NCI-H2107 (cell line): Measurements from ENCODE around the gene GNPTG.

Experiments
- DNase-seq: peaks from one replicate; lab custom pipeline; 2025; lab: John Stamatoyannopoulos, UW

The GNPTG gene

DNA sequence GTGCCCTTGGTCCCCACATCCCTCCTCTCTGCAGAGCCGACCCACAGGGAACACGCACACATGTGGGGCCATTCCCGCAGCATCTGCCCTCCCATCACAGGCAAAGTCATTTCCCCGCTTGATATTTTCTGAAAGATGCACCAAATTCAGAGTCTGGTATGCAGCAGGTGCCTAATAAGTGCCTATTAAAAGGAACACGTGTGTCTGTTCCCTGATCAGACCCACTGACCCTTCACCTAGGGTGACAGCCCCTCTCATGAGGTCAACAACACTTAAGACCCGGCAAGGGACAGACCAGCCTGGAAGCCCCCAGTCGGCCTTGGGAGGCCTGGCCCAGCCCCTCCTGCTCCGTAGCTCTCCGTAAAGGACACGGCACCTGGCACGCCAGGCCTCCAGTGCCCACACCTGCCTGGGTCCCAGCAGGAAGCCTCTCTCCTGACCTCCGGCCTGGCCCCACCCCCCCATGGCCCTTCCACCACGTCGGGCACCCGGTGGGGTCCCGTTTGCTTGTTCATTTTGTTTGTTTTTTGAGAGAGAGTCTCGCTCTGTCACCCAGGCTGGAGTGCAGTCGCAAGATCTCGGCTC is 42.7 kb downstream of the GNPTG start:
- no peak for DNase-seq

DNA sequence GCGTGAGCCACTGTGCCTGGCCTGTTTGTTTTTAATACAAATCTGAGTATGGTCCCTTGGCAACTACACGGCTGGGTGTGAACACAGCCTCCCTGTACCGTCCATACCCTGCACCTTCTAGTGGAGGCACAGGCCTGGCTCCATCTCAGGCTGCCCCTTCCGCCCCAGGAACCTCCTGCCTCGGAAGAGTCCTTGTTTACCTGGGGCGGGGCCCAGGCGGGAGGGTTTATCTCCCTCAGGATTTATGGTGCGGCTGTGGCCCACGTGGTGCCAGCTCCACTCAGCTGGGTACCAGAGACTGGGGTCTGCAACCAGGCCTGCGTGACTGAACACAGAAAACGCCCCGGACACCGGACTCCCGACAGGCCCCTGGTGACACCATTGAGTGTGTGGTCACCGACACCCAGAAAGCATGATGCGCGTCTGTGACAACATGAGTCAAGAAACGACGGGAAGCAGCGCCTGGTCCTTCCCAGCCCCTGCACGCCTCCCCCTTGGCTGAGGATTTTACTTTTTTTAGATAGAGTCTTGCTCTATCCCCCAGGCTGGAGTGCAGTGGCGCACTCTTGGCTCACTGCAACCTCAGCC is 43.8 kb downstream of the GNPTG start:
- DNase-seq = no peak

DNA sequence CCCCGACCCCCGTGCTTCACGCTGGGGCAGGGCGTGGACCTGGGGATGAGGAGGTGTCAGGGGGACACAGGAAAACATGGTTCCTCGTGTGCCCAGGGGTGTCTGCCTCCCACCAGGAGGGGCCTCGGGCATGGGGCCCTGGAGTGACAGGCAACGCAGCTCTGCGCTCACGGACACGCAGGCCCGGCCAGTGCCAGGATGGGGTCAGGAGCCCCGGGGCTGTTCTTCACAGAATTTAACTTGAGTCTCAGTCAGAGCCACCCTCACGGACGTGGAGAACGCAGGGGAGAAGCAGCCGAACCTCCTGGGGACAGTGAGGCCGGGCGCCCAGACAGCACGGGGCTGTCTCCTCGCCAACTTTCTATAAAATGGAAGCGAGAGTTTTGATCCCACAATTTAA is 46.0 kb downstream of the GNPTG start:
- DNase-seq = no peak

DNA sequence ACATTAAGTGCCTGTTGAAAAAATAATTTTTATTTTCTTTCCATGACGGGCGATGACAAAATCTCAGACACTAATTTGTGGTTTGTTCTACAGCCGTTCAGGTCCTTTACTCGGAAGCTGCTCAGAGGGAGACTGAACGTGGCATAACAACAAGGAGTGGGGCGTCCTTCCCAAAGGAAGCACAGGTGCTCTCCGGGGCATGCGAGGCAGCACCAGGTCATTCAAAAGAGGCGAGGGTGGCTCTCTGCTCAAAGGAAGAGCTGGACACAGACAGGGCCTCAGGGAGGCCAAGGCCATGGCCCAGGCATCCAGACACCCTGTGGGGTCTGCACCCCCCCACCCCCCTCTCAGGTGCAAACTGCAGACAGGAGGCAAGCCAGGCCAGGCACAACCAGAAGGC is 46.6 kb downstream of the GNPTG start:
- DNase-seq = no peak

DNA sequence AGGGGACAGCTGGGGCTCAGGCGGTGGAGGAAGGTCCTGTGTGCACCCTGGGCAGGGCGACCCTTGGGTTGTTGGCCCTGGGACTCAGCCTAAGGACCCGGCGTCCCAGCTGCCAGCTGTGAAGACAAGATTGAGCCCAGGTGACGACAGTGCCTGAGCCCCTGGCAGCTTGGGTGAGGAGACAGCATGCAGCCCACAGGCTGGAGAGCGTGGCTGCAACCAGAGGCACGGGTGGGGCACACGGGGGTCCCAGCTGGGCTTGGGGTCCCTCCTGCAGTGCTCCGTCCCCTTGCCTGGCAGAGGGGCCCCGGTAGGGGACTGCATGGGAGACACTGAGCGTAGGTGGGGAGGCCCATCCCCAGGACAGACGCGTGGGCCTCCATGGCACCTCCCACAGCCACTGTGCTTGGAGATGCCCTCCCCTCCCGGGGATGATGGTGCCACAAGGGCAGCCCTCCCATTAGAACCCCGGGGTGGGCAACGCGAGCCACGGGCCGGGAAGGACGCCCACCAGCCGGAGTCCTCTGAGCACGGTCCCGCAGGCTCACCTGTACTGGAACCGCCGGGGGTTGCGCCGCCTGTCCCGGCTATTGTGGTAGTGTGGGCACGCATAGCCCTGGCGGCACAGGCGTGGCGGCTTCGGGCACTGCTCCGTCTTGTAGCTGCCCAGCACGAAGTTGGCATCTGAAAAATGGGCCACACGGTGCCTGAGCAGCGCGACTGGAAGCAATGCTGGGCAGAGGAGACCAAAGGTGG is 47.3 kb downstream of the GNPTG start:
- DNase-seq = no peak

DNA sequence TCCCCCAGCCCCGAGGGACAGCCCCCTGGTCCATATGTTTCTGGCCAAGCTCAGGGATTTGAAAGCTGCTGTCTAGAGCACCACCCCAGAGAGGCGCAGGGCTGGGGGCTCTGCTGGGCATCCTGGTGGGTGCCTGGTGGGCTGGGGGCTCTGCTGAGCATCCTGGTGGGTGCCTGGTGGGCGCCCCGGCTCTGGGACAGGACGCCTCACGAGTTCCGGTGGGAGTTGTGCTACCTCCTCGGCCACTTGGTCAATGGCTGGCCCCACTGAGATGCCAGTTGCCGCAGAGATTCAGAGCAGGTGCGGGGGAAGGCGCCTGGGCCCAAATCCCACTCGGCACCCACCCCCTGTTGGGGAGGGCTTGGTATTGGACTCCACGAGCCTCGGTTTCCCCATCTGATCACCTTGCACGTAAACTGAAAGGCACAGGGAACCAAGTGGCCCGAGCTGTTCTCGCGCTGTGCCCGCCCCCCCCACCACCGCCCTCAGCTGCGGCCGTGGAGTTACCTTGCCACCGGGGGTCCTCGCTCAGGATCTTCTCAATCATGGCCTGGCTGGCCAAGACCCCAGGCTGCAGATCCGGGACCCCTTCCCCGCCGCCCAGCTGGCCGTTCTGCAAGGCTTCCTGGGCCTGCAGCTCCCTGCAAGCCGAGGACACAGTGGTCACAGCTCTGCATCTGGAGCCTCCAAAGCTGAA is 49.5 kb downstream of the GNPTG start:
- DNase-seq = no peak

DNA sequence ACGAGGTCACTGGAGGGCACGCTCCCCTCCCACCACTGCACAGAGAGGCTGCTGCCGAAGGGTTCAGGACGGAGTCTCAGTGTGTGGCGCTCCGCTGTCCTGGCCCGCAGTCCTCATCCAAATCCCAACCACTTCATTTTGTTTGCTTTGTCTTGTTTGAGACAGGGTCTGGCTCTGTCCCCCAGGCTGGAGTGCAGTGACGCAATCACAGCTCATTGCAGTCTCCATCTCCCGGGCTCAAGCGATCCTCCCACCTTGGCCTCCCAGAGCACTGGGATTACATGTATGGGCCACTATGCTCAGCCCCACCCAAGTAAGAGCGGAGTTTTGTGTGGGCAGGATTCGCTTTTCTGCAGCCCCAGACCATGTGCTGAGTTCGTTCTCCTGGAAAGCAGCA is 50.0 kb downstream of the GNPTG start:
- no peak for DNase-seq

DNA sequence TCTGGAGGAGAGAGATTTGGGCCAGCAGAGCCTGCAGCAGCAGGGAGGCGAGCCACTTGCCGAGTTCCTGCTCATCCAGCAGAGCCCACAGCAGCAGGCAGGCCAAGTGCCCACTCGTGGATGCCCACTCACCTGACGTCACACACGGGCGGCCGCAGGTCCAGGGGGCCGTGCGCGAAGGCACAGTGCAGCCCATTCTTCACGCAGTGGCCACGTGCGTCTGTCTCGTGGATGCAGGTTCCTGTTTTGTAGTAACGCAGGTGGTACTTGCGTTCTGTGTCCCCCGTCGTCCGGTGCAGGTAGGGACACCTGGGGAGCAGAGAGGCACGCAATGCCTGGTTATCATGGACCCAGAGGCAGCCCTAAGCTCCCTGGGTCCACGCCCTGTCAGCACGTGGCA is 51.3 kb downstream of the GNPTG start:
- DNase-seq = no peak

DNA sequence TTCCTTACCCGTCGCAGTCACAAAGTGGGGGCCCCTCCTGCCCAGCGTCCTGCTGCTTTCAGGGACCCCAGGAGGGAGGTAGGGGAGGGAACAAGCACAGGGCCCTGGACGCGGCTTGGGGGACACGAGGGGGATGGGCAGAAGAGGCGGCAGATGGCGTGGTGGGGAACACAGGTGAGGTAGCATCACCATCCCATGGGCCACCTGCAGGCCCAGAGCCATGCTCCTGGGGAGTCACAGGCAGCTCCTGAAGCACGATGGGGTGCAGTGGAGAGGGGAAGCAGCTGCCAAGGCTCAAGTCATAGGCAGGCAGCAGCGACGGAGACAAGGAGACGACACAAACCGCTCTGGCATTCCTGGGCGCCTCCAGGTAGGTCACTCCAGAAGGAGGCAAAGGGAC is 52.0 kb downstream of the GNPTG start:
- DNase-seq = no peak

DNA sequence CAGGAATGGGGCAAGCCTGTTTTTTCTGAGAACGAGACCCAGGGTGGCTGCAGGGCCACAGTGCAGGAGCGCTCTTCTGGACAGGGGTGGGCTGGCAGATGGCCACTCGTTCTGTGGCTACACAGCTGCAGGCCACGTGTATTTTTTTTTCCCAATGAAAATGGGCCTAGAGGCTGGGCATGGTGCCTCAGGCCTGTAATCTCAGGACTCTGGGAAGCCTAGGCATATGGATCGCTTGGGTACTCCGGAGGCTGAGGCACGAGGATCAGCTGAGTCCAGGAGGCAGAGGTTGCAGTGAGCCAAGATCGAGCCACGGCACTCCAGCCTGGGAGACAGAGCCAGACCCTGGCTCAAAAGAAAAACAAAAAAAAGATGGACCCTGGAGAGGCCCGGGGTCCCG is 56.0 kb downstream of the GNPTG start:
- DNase-seq = no peak

DNA sequence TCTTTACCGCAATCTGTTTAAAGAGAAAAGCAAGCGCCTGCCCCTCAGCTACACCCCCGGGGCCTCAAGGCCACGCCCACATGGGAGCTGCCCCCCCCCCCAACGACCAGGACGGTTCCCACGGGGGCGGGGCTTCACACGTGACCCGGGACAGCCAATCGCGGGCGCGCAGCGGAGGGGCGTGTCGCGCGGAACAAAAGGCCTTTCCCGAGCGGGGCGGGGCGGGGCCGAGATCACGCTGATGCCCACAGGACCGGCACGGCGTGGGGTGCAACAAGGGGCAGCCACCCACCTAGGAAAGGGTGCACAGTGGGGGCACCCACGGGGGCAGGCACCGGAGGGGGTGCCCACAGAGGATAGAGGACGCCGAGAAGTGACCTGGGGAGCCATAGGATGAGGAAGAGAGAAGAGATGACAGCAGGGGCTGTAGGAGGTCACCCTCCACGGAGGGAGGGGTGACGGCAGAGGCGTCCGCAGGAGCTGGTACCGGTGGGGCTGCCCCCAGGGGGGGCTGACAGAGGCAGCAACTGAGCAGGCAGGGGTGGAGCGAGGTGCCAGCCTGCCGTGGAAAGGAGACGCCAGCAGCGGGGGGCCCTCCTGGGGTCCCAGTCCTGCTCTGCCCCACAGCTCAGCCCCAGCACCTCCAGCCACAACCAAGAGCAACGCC is 56.6 kb downstream of the GNPTG start:
- peak; percentile 82 for DNase-seq

DNA sequence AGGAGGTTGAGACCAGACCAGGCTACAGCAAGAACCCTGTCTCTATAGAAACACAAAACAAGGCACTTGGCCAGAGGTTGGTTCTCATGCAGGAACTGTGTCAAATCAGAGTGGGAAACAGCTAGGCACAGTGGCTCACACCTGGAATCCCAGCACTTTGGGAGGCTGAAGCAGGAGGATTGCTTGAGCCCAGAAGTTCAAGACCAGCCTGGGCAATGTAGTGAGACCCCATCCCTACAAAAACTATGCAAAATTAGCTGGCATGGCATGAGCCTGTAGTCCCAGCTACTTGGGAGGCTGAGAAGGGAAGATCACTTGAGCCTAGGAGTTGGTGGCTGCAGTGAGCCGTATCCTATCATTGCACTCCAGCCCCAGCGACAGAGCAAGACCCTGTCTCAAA is 61.1 kb downstream of the GNPTG start:
- no peak for DNase-seq
